Prostate gland (tissue), 2 donors: ENCODE data around the gene ATXN1. TPM values are rescaled to one million over a fixed set of nuclear protein-coding genes. Genes with fewer than 3 reads are reported as not detected.

Experiments used
- DNase-seq: peaks from one replicate; pipeline ENCODE4 v3.0.0-alpha.2; 2019; ENCODE audit warnings: low spot score
- H3K27ac ChIP-seq, 2 donors: fragments of 200-600 bp; sonication (generic); 2 replicates each; pipeline ENCODE4 v1.5.1; 2017 to 2019
- H3K27me3 ChIP-seq: fragments of 200-600 bp; sonication (generic); replicated peaks from 2 replicates; pipeline ENCODE4 v1.5.1; 2019; ENCODE audit not compliant: insufficient read depth
- H3K36me3 ChIP-seq, 2 donors: fragments of 200-600 bp; sonication (generic); 1 replicate in 1 of 2; 2 replicates in 1 of 2; pipeline versions ENCODE4 v1.5.1 to v1.8.1; 2017 to 2019
- H3K4me1 ChIP-seq: fragments of 200-600 bp; sonication (generic); replicated peaks from 2 replicates; pipeline ENCODE4 v1.5.1; 2019
- H3K4me3 ChIP-seq, 2 donors: fragments of 200-600 bp; sonication (generic); 2 replicates each; pipeline ENCODE4 v1.5.1; 2017 to 2019
- H3K9me3 ChIP-seq: fragments of 200-600 bp; sonication (generic); 2 replicates; pipeline ENCODE4 v1.5.1; 2017
- CTCF ChIP-seq, 4 experiments: fragments of 200-600 bp in 2 of 4; fragments of 450-650 bp in 2 of 4; sonication (generic) in 2 of 4; IDR thresholded peaks; 1 replicate in 3 of 4; 2 replicates in 1 of 4; pipeline ENCODE4 v1.5.1; 2016 to 2019; ENCODE audit warnings: antibody characterized with exemption in 4 of 4, mild to moderate bottlenecking in 2 of 4, moderate library complexity in 2 of 4
- POLR2A ChIP-seq: fragments of 450-650 bp; IDR thresholded peaks from one replicate; pipeline ENCODE4 v1.6.1; 2016; ENCODE audit warnings: antibody characterized with exemption, mild to moderate bottlenecking
- POLR2AphosphoS5 ChIP-seq: sonication (generic); formaldehyde crosslinking; IDR thresholded peaks from one replicate; pipeline ENCODE4 v1.6.1; 2017; ENCODE audit warnings: antibody characterized with exemption
- WGBS: methylation state at CpG from one replicate; pipeline ENCODE4 v1.1.5; 2018; 5-methylcytosine and 5-hydroxymethylcytosine counted together
- intact Hi-C: fragments of 100-400 bp; cut with DNase I; formaldehyde crosslinking; loops from one replicate; pipeline ENCODE4 v1.14.2; 2022
- total RNA-seq, 2 donors: library from RNA; depleted of rRNA; stranded (reverse); fragments of >200 nt; gene quantifications; one replicate each; pipeline ENCODE4 v1.1.0, GENCODE V29; 2016

Gene ATXN1
- total RNA-seq, 2 donors from 2014 or later: 28.5 to 89.0 TPM

DNA sequence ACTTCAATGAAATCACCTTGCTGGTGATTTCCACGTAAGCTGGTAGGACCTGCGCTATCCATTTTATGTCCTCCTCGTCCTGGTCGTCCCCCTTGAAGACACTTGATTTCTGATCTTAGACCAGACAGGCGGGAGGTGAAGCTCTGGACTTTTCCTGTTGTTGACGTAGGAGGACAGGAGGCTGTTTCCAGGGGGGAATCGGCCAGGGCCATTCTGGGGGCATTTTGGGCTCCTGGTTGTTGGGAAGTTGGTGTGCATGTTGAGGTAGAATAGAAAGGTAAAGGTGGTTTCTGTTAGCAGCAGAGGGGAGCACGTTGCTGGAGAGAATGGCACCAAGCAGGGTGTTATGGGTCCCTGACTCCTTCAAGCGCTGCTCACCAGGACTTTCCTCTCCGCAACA lies 466.9 kb downstream of the ATXN1 start:
- H3K9me3 ChIP-seq: no peaks in the 10 kb centered on the region
- TF ChIP-seq CTCF (IDR thresholded peaks at IDR 0.05) (no peak), POLR2A (no peak)
- intact Hi-C loops: no loop called here
- H3K4me3 ChIP-seq: no peak overlapping the region
- no peaks in the 10 kb centered on the region for H3K4me1 ChIP-seq
- H3K36me3 ChIP-seq: no peaks in the 10 kb centered on the region
- H3K27me3 ChIP-seq: no peaks in the 10 kb centered on the region
- DNase-seq: no peak
- WGBS: 90% methylated on average over 10 of the region's 10 CpGs
- no peak overlapping the region for H3K27ac ChIP-seq

- Histone ChIP-seq H3K4me1 (no peaks in the 10 kb centered on the region), H3K27me3 (no peaks in the 10 kb centered on the region), H3K4me3 (no peak overlapping the region), H3K36me3 (no peaks in the 10 kb centered on the region), H3K27ac (no peak overlapping the region), H3K9me3 (no peaks in the 10 kb centered on the region)
- no peak for TF ChIP-seq POLR2AphosphoS5
- no peak for TF ChIP-seq POLR2A
- TF ChIP-seq CTCF (IDR thresholded peaks at IDR 0.05): no peak
- intact Hi-C loops: no loop called here
- 56% methylated on average over 8 of the region's 8 CpGs for WGBS
- no peak for DNase-seq
These were observed 468.3 kb downstream of the ATXN1 start for GRCh38 chr6:16292942-16293341.

DNA sequence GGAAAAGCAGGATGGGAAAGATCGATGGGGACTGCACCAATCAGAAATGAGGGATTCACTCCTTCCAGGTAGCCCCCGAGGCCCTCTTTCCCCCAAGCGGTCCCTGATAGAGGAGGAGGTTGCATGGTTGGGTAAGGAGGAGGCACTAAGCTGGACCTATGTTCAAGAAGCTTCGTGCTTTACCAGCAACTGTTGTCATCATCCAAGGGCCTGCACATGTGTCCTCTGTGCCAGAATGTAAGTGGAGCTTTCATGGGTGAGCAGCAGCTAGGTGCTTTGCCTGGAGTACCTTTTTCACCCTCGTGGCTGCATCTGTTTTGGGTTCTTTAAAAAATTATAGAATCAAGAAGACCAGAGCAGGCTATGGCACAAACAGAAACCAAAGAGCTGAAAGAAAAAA lies 468.8 kb downstream of the ATXN1 start:
- Histone ChIP-seq H3K4me3 (no peak overlapping the region), H3K27ac (no peak overlapping the region), H3K27me3 (no peaks in the 10 kb centered on the region), H3K4me1 (no peaks in the 10 kb centered on the region), H3K9me3 (no peaks in the 10 kb centered on the region), H3K36me3 (no peaks in the 10 kb centered on the region)
- no peak for DNase-seq
- intact Hi-C loops: no loop called here
- 73% methylated on average over 5 of the region's 5 CpGs for WGBS
- TF ChIP-seq POLR2A (no peak), CTCF (IDR thresholded peaks at IDR 0.05) (no peak), POLR2AphosphoS5 (no peak)

DNA sequence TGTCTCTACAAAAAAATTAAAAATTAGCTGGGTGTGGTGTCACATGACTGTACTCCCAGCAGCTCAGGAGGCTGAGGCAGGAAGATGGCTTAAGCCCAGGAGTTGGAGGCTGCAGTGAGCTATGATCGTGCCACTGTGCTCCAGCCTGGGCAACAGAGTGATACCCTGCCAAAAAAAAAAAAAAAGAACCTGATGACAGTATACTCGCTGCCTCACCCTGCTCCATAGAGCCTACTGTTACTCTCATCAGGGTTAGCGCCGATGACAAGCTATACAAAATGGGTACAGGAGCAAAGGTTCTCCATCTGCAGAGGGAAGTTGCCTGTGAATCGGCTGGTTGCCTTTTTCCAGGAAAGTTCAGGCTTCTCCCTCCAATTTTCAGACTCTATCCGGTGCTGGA lies 469.5 kb downstream of the ATXN1 start:
- Histone ChIP-seq H3K4me1 (no peaks in the 10 kb centered on the region), H3K4me3 (no peak overlapping the region), H3K27me3 (no peaks in the 10 kb centered on the region), H3K36me3 (no peaks in the 10 kb centered on the region), H3K9me3 (no peaks in the 10 kb centered on the region), H3K27ac (no peak overlapping the region)
- intact Hi-C loops: no loop called here
- TF ChIP-seq POLR2AphosphoS5 (no peak), CTCF (IDR thresholded peaks at IDR 0.05) (no peak), POLR2A (no peak)
- 85% methylated on average over 6 of the region's 6 CpGs for WGBS
- DNase-seq: no peak

DNA sequence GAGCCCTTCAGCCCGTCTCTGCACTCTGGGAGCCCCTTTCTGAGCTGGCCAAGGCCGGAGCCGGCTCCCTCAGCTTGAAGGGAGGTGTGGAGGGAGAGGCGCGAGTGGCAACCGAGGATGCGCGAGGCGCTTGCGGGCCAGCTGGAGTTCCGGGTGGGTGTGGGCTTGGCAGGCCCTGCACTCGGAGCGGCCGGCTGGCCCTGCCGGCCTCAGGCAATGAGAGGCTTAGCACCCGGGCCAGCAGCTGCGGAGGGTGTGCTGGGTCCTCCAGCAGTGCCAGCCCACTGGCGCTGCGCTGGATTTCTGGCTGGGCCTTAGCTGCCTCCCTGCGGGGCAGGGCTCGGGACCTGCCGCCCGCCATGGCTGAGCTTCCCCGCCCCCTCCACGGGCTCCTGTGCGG lies 473.1 kb downstream of the ATXN1 start:
- H3K27me3 ChIP-seq: no peaks in the 10 kb centered on the region
- H3K4me3 ChIP-seq: no peak overlapping the region
- 95% methylated on average over 17 of the region's 26 CpGs for WGBS
- H3K9me3 ChIP-seq: no peaks in the 10 kb centered on the region
- TF ChIP-seq CTCF (IDR thresholded peaks at IDR 0.05): no peak
- no peak for TF ChIP-seq POLR2AphosphoS5
- no peak for TF ChIP-seq POLR2A
- H3K27ac ChIP-seq: no peak overlapping the region
- peaks cover 0 to 5% of the 10 kb centered on the region in 2 donors for H3K36me3 ChIP-seq
- intact Hi-C loops: no loop called here
- no peaks in the 10 kb centered on the region for H3K4me1 ChIP-seq
- no peak for DNase-seq
